ENCODE data around the gene TGFB1I1.

- no peak for TF ChIP-seq GATA3 (IDR thresholded peaks at IDR 0.05; ENCODE audit: low read depth, low read length)
- 0 out of 2 replicates have a peak, but pooled peaks have one; percentile 2 for TF ChIP-seq GATA2 (IDR thresholded peaks at IDR 0.05; ENCODE audit: low read depth, low read length)
These were observed 12.0 kb upstream of the TGFB1I1 start for GRCh38 chr16:31459687-31460581.
